NB4 (cell line): ENCODE measurements around the gene IRX4.

Experiments
- CTCF ChIP-seq: IDR thresholded peaks from one replicate; pipeline ENCODE4 v1.5.1; 2012; ENCODE audit warnings: low read depth, low read length
- POLR2A ChIP-seq: IDR thresholded peaks from 2 replicates; pipeline ENCODE4 v1.6.1; 2011; ENCODE audit warnings: mild to moderate bottlenecking; ENCODE audit not compliant: insufficient read length; ENCODE audit errors: extremely low read depth

GRCh38 chr5:1886846-1887587 is 4.3 kb upstream of the IRX4 start:
- no peak for TF ChIP-seq CTCF
- no peak for TF ChIP-seq POLR2A
